ENCODE results near the gene ADA.

Gene ADA

DNA sequence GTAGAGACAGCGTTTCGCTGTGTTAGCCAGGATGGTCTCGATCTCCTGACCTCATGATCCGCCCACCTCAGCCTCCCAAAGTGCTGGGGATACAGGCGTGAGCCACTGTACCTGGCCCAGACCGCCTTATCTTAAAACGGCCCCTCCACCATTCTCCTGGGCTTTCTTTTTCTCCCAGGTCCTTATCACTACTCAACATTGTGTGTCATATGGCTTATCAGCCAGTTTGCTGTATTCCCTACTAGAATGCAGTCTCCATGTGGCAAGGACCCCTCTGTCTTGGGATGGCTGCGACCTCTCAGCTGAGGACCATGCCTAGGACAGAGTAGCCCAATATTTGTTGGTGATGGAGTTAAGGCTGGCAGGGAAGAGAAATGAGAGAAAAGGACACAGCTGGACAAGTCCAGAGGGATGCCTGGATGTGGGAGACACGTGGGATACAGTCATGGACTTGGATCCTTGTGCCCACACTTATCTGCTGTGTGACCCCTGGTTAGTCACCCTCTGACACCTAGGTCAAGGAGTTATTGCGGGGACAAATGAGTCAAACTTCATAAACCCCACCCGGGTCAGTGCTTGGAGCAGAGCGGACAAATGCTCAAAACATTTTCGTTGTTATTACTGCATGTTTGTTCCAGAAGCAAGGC is 24.0 kb downstream of the ADA start:
- in situ Hi-C loops (cut with MboI; ENCODE audit: low sequenced_read_pairs), result no loop called here

- in situ Hi-C loops (cut with MboI; ENCODE audit: low sequenced_read_pairs), result no loop called here
Observed at GRCh38 chr20:44626278-44626677, 25.2 kb downstream of the ADA start.

DNA sequence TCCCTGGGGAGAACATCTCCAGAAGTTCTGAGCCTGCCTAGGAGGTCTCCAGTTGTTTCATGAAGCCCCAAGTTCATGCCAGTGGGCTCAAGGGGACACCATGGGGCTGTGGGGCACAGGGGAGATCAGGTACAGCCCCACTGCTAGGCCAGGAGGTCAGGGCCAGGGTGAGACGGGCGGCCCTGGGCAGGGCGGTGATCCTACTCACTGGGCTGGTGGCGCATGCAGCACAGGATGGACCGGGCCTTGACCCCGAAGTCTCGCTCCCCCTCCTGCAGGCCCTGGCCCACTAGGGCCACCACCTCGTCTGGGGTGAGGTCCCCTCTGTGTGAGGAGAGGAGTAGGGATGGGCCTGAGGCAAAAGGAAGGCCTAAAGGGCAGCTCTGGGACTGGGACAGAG is 26.1 kb downstream of the ADA start:
- in situ Hi-C loops (cut with MboI; ENCODE audit: low sequenced_read_pairs), result no loop called here

DNA sequence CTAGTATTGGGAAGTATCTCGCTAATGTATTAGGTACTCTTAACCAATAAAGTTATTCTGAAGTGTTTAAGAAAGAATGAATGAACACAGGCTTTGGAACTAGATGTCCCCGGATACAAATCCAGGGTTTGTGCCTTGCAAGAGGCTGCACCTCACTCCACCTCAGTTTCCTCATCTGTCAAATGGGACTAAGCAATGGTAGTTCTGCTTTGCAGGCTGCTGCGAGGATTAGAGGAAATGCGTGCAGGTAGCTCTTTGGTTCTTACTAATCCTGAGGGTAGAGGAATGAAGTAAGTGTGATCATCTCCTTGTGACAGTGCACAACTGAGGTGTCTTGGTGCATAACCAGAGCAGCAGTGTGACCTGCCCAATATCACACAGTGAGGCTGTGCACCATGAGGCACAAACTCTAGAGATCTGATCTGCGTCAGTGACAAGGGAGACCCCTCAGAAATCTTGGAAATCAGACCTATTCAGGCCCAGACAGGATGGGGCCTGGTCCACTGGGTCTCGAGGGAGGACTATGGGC is 26.7 kb downstream of the ADA start:
- in situ Hi-C loops (cut with MboI; ENCODE audit: low sequenced_read_pairs), result no loop called here

- in situ Hi-C loops (cut with MboI; ENCODE audit: low sequenced_read_pairs), result no loop called here
Observed at GRCh38 chr20:44624152-44624551, 27.3 kb downstream of the ADA start.

DNA sequence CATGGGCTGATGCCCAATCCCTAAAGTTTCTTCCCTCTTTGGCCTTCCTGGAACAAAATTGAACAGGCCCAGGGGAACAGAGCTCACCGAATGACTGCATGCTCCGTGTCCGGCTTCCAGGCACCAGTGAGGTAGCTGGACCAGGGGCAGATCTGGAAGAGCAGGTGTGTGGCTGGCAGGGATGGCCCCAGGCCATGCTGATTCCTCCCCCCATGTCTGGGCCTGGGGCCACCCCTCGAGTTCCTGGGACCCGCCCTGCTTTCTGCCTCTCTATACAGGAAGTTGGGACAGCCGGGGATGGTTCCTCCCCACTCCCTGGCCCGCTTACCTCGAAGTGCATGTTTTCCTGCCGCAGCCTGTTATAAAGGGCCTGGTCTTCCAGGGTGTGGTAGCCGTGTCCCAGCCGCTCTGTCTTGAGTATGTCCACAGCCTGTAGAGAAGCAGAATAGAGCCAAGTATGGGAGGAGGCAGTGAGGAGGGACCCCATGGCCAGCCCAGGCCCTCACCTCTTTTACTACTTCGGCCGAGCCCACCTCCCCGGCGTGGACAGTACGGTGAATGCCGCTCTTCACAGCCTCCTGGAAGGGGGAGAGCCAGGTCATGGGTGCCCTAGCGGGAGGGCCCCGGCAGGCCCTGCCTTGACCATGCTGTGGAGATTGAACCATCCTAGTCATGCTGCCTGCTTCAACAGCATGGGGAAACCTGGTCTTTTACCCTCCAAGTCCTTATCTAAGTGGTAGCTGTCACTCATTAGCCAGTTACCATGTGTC is 28.8 kb downstream of the ADA start:
- in situ Hi-C loops (cut with MboI; ENCODE audit: low sequenced_read_pairs), result no loop called here

- in situ Hi-C loops (cut with MboI; ENCODE audit: low sequenced_read_pairs), result no loop called here
Observed at GRCh38 chr20:44621939-44622338, 29.6 kb downstream of the ADA start.

DNA sequence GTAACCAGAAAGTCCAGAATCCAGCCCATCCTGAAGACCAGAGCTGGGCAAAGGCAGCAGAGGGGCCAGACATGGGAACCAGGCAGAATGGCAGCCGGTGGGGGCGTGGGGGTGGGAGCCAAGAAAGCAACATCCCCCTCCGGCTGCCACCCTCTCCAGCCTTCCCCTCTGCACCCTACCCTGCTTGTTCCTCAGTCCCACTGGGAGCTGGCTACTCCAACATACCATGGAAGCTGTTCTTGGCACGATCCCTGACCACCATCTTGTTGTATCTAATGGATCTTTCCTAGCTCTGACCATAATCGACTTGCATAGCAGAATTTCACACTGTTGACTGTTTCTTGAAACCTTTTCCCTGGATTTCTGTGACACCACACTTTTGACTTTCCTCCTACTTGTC is 30.2 kb downstream of the ADA start:
- in situ Hi-C loops (cut with MboI; ENCODE audit: low sequenced_read_pairs), result no loop called here

DNA sequence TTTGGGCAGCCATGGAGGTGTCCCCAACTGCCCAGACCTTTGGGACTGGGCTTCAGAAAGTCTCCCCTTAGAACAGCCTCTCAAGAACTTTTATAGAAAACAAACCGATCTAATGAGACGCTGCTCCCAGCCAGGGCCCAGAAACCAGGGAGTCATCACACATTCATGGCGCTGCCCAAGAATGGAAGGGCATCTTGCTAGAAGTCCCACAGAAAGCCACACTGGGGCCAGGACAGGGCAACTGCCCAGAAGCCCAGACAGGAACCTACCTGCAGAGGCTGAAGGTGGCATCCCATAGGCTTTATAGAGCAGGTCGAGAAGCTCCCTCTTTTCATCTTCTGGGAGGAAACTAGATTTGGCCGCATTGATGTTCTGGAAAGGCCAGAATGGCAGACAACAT is 31.5 kb downstream of the ADA start:
- in situ Hi-C loops (cut with MboI; ENCODE audit: low sequenced_read_pairs), result no loop called here

GRCh38 chr20:44619294-44619693 is 32.2 kb downstream of the ADA start:
- in situ Hi-C loops (cut with MboI; ENCODE audit: low sequenced_read_pairs), result no loop called here

- in situ Hi-C loops (cut with MboI; ENCODE audit: low sequenced_read_pairs), result no loop called here
Observed at GRCh38 chr20:44618318-44618731, 33.2 kb downstream of the ADA start.

DNA sequence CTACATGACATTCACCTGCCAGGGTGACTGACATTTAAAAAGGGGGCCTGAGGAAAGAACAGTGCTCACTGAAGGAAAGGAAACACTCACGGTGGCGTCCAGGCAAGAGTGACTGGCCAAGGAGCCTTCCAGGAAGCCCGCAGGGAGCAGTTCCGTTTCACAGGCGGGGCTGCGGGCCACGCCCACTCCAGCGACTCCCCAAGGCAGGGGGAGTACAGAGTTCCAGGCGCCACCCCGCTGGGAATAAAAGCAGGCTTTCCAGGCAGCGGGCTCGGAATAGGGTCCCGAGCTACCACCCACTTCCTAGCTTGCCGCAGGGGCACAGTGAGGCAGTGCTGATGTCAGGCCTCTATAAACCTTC is 34.9 kb downstream of the ADA start:
- in situ Hi-C loops (cut with MboI; ENCODE audit: low sequenced_read_pairs), result no loop called here

- in situ Hi-C loops (cut with MboI; ENCODE audit: low sequenced_read_pairs), result no loop called here
Observed at GRCh38 chr20:44615876-44616603, 35.5 kb downstream of the ADA start.

DNA sequence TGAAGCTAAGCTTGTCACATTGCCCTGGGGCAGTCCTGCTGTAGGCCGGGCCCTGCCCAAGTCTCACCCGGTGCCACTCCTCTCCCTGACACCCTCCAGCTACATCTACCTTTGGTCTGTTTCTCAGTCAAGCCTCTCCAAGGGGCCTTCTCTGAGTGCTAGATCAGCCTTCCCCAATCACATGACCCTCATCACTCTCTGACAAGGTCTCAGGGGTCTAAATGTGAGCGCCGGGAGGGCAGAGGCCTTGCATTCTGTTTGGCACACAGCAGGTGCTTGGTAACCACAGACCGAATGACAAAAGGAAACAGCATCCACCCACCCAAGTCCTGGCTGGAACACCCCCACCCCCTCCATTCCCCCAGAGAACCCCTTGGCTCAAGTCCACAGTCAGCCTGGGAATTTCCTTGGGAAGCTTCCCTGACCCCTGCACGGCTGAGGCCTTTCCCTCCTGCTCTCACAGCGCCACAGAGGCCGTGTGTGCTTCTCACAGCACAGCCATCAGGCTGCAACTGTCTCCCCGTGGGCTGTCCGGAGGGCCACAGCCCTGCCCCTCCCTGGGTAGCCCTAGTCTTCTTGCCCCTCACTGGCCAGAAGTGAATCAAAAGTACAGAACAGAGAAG is 36.2 kb downstream of the ADA start:
- in situ Hi-C loops (cut with MboI; ENCODE audit: low sequenced_read_pairs), result no loop called here

DNA sequence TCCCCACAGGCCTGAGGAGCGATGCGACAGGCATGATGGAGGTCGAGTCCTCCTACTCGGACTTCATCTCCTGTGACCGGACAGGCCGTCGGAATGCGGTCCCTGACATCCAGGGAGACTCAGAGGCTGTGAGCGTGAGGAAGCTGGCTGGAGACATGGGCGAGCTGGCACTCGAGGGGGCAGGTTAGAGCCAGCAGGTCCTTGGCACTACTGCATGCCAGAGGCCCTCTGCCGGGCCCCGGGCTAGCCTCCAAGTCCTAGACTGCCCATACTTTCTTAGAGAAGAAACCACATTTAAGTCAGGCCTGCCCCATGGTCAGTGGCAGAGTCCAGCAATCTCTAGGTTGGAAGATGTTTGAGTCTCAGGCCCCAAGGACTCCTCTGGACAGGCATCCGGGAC is 37.0 kb downstream of the ADA start:
- in situ Hi-C loops (cut with MboI; ENCODE audit: low sequenced_read_pairs), result no loop called here

GRCh38 chr20:44613575-44613974 is 37.9 kb downstream of the ADA start:
- in situ Hi-C loops (cut with MboI; ENCODE audit: low sequenced_read_pairs), result no loop called here

GRCh38 chr20:44610313-44610962 is 41.1 kb downstream of the ADA start:
- in situ Hi-C loops (cut with MboI; ENCODE audit: low sequenced_read_pairs), result no loop called here

- in situ Hi-C loops (cut with MboI; ENCODE audit: low sequenced_read_pairs), result loop anchor here (10.0 kb wide), 1 partner anchor 215 kb away; no protein-coding TSS in a partner anchor
Observed at GRCh38 chr20:44609516-44610312, 41.8 kb downstream of the ADA start.

- in situ Hi-C loops (cut with MboI; ENCODE audit: low sequenced_read_pairs), result loop anchor here (10.0 kb wide), 1 partner anchor 214 kb away; no protein-coding TSS in a partner anchor
Observed at GRCh38 chr20:44609006-44609515, 42.4 kb downstream of the ADA start.
